ENCODE measurements around the gene PROSER2.

The PROSER2 gene

GRCh38 chr10:11853468-11853867 lies 30.3 kb downstream of the PROSER2 start:
- in situ Hi-C loops (cut with MboI; ENCODE audit: low sequenced_read_pairs) = no loop called here
- Histone ChIP-seq H3K36me3 (replicated peaks) (peaks cover 22% of the 10 kb centered on the region), H3K4me1 (no peaks in the 10 kb centered on the region), H3K27me3 (ENCODE audit: low read depth) (no peaks in the 10 kb centered on the region), H3K9me3 (no peaks in the 10 kb centered on the region), H3K4me3 (no peak overlapping the region)
- DNase-seq (ENCODE audit: low spot score in 2 of 2) = no peak

GRCh38 chr10:11854301-11854700 lies 31.1 kb downstream of the PROSER2 start:
- H3K9me3 ChIP-seq = no peaks in the 10 kb centered on the region
- H3K4me1 ChIP-seq = no peaks in the 10 kb centered on the region
- no peaks in the 10 kb centered on the region for H3K27me3 ChIP-seq (ENCODE audit: low read depth)
- H3K36me3 ChIP-seq (replicated peaks) = peaks cover 22% of the 10 kb centered on the region
- no peak overlapping the region for H3K4me3 ChIP-seq
- in situ Hi-C loops (cut with MboI; ENCODE audit: low sequenced_read_pairs) = no loop called here
- DNase-seq (ENCODE audit: low spot score in 2 of 2) = no peak

- no peak for DNase-seq (ENCODE audit: low spot score in 2 of 2)
- H3K36me3 ChIP-seq (replicated peaks) = peaks cover 20% of the 10 kb centered on the region
- H3K4me1 ChIP-seq = no peaks in the 10 kb centered on the region
- H3K9me3 ChIP-seq = no peaks in the 10 kb centered on the region
- H3K4me3 ChIP-seq = no peak overlapping the region
- in situ Hi-C loops (cut with MboI; ENCODE audit: low sequenced_read_pairs) = no loop called here
- no peaks in the 10 kb centered on the region for H3K27me3 ChIP-seq (ENCODE audit: low read depth)
Measured at GRCh38 chr10:11856089-11856488, 32.9 kb downstream of the PROSER2 start.

- in situ Hi-C loops (cut with MboI; ENCODE audit: low sequenced_read_pairs) = no loop called here
- Histone ChIP-seq H3K9me3 (no peaks in the 10 kb centered on the region), H3K36me3 (replicated peaks) (peaks cover 18% of the 10 kb centered on the region), H3K4me3 (no peak overlapping the region), H3K4me1 (no peaks in the 10 kb centered on the region), H3K27me3 (ENCODE audit: low read depth) (no peaks in the 10 kb centered on the region)
- DNase-seq (ENCODE audit: low spot score in 2 of 2) = no peak
Measured at GRCh38 chr10:11856678-11857077, 33.5 kb downstream of the PROSER2 start.

- no peaks in the 10 kb centered on the region for H3K9me3 ChIP-seq
- H3K36me3 ChIP-seq (replicated peaks) = peaks cover 14% of the 10 kb centered on the region
- in situ Hi-C loops (cut with MboI; ENCODE audit: low sequenced_read_pairs) = no loop called here
- no peak for DNase-seq (ENCODE audit: low spot score in 2 of 2)
- no peaks in the 10 kb centered on the region for H3K27me3 ChIP-seq (ENCODE audit: low read depth)
- H3K4me1 ChIP-seq = no peaks in the 10 kb centered on the region
- no peak overlapping the region for H3K4me3 ChIP-seq
Measured at GRCh38 chr10:11858093-11858492, 34.9 kb downstream of the PROSER2 start.

GRCh38 chr10:11861341-11861740 lies 38.2 kb downstream of the PROSER2 start:
- no peaks in the 10 kb centered on the region for H3K9me3 ChIP-seq
- no peaks in the 10 kb centered on the region for H3K4me1 ChIP-seq
- no peak for DNase-seq (ENCODE audit: low spot score in 2 of 2)
- no peaks in the 10 kb centered on the region for H3K27me3 ChIP-seq (ENCODE audit: low read depth)
- in situ Hi-C loops (cut with MboI; ENCODE audit: low sequenced_read_pairs) = no loop called here
- H3K4me3 ChIP-seq = no peak overlapping the region
- 0 out of 2 replicates have a peak, but pooled peaks cover 8% of the 10 kb centered on the region for H3K36me3 ChIP-seq (replicated peaks)

GRCh38 chr10:11861811-11862428 lies 38.8 kb downstream of the PROSER2 start:
- Histone ChIP-seq H3K4me1 (no peaks in the 10 kb centered on the region), H3K4me3 (no peak overlapping the region), H3K36me3 (replicated peaks) (0 out of 2 replicates have a peak, but pooled peaks cover 6% of the 10 kb centered on the region), H3K27me3 (ENCODE audit: low read depth) (no peaks in the 10 kb centered on the region), H3K9me3 (no peaks in the 10 kb centered on the region)
- no peak for DNase-seq (ENCODE audit: low spot score in 2 of 2)
- in situ Hi-C loops (cut with MboI; ENCODE audit: low sequenced_read_pairs) = no loop called here

- no peak overlapping the region for H3K4me3 ChIP-seq
- H3K9me3 ChIP-seq = no peaks in the 10 kb centered on the region
- no peaks in the 10 kb centered on the region for H3K4me1 ChIP-seq
- H3K36me3 ChIP-seq (replicated peaks) = peaks cover 11% of the 10 kb centered on the region; the same call in 1 of the 2 replicates
- DNase-seq (ENCODE audit: low spot score in 2 of 2) = no peak
- in situ Hi-C loops (cut with MboI; ENCODE audit: low sequenced_read_pairs) = no loop called here
- no peaks in the 10 kb centered on the region for H3K27me3 ChIP-seq (ENCODE audit: low read depth)
Measured at GRCh38 chr10:11863353-11864109, 40.4 kb downstream of the PROSER2 start.

- no peak overlapping the region for H3K4me3 ChIP-seq
- DNase-seq (ENCODE audit: low spot score in 2 of 2) = no peak
- no peaks in the 10 kb centered on the region for H3K9me3 ChIP-seq
- no peaks in the 10 kb centered on the region for H3K4me1 ChIP-seq
- peaks cover 11% of the 10 kb centered on the region; the same call in 1 of the 2 replicates for H3K36me3 ChIP-seq (replicated peaks)
- no peaks in the 10 kb centered on the region for H3K27me3 ChIP-seq (ENCODE audit: low read depth)
- in situ Hi-C loops (cut with MboI; ENCODE audit: low sequenced_read_pairs) = no loop called here
Measured at GRCh38 chr10:11864727-11865126, 41.6 kb downstream of the PROSER2 start.

GRCh38 chr10:11865561-11865960 lies 42.4 kb downstream of the PROSER2 start:
- Histone ChIP-seq H3K4me1 (no peaks in the 10 kb centered on the region), H3K27me3 (ENCODE audit: low read depth) (no peaks in the 10 kb centered on the region), H3K9me3 (no peaks in the 10 kb centered on the region), H3K36me3 (replicated peaks) (peaks cover 11% of the 10 kb centered on the region; the same call in 1 of the 2 replicates), H3K4me3 (no peak overlapping the region)
- no peak for DNase-seq (ENCODE audit: low spot score in 2 of 2)
- in situ Hi-C loops (cut with MboI; ENCODE audit: low sequenced_read_pairs) = no loop called here

- no peak for DNase-seq (ENCODE audit: low spot score in 2 of 2)
- Histone ChIP-seq H3K4me3 (no peak overlapping the region), H3K27me3 (ENCODE audit: low read depth) (no peaks in the 10 kb centered on the region), H3K4me1 (no peaks in the 10 kb centered on the region), H3K36me3 (replicated peaks) (peaks cover 11% of the 10 kb centered on the region; the same call in 1 of the 2 replicates), H3K9me3 (no peaks in the 10 kb centered on the region)
- in situ Hi-C loops (cut with MboI; ENCODE audit: low sequenced_read_pairs) = no loop called here
Measured at GRCh38 chr10:11866199-11866925, 43.2 kb downstream of the PROSER2 start.

- Histone ChIP-seq H3K4me3 (no peak overlapping the region), H3K36me3 (replicated peaks) (peaks cover 7% of the 10 kb centered on the region; the same call in 1 of the 2 replicates), H3K4me1 (no peaks in the 10 kb centered on the region), H3K27me3 (ENCODE audit: low read depth) (no peaks in the 10 kb centered on the region), H3K9me3 (no peaks in the 10 kb centered on the region)
- in situ Hi-C loops (cut with MboI; ENCODE audit: low sequenced_read_pairs) = no loop called here
- no peak for DNase-seq (ENCODE audit: low spot score in 2 of 2)
Measured at GRCh38 chr10:11869219-11869618, 46.1 kb downstream of the PROSER2 start.

GRCh38 chr10:11869743-11870460 lies 46.7 kb downstream of the PROSER2 start:
- in situ Hi-C loops (cut with MboI; ENCODE audit: low sequenced_read_pairs) = no loop called here
- Histone ChIP-seq H3K4me3 (no peak overlapping the region), H3K4me1 (peaks cover 4% of the 10 kb centered on the region)

More at GRCh38 chr10:11869743-11870460, 46.7 kb downstream of the PROSER2 start:
- Histone ChIP-seq H3K9me3 (no peaks in the 10 kb centered on the region), H3K36me3 (replicated peaks) (peaks cover 7% of the 10 kb centered on the region; the same call in 1 of the 2 replicates), H3K27me3 (ENCODE audit: low read depth) (no peaks in the 10 kb centered on the region)
- no peak for DNase-seq (ENCODE audit: low spot score in 2 of 2)

Data from HAP-1 (cell line).